H9 (cell line): Measurements from ENCODE around the gene AGR3. TPM values are rescaled to one million over a fixed set of nuclear protein-coding genes. Genes with fewer than 3 reads are reported as not detected.
A peak's percentile ranks its signal among the peaks of the same experiment; 100 is the strongest.

Experiments used
- DNase-seq: peaks from one replicate; pipeline ENCODE4 v3.0.0-alpha.2; 2017
- H2AFZ ChIP-seq: one replicate; pipeline ENCODE4 v1.6.1; 2013; ENCODE audit warnings: mild to moderate bottlenecking, low read length, control low read depth, moderate library complexity
- H2AK5ac ChIP-seq: 2 replicates; pipeline ENCODE4 v1.6.1; 2013; ENCODE audit warnings: low read length, control low read depth, mixed read lengths; ENCODE audit not compliant: insufficient read length
- H2BK120ac ChIP-seq: one replicate; pipeline ENCODE4 v1.6.1; 2013; ENCODE audit warnings: low read depth, mild to moderate bottlenecking, low read length, control low read depth, inconsistent platforms; ENCODE audit not compliant: poor library complexity, severe bottlenecking
- H2BK12ac ChIP-seq: 2 replicates; pipeline ENCODE4 v1.6.1; 2013; ENCODE audit warnings: low read length, control low read depth, mixed read lengths, low read depth; ENCODE audit not compliant: insufficient read length
- H2BK15ac ChIP-seq: 2 replicates; pipeline ENCODE4 v1.6.1; 2013; ENCODE audit warnings: low read depth, low read length, control low read depth
- H2BK20ac ChIP-seq: one replicate; pipeline ENCODE4 v1.6.1; 2013; ENCODE audit warnings: low read depth, mild to moderate bottlenecking, low read length, control low read depth, inconsistent platforms; ENCODE audit not compliant: poor library complexity, severe bottlenecking
- H2BK5ac ChIP-seq: 2 replicates; pipeline ENCODE4 v1.6.1; 2013; ENCODE audit warnings: low read length, control low read depth, mixed read lengths; ENCODE audit not compliant: insufficient read length
- H3K14ac ChIP-seq: 2 replicates; pipeline ENCODE4 v1.6.1; 2013; ENCODE audit warnings: low read length, control low read depth; ENCODE audit not compliant: insufficient read depth
- H3K18ac ChIP-seq: 2 replicates; pipeline ENCODE4 v1.6.1; 2013; ENCODE audit warnings: low read depth, mild to moderate bottlenecking, mixed read lengths, low read length, control low read depth; ENCODE audit not compliant: insufficient read length
- H3K23ac ChIP-seq: 2 replicates; pipeline ENCODE4 v1.6.1; 2013; ENCODE audit warnings: low read length, control low read depth, mixed read lengths, low read depth; ENCODE audit not compliant: insufficient read length
- H3K23me2 ChIP-seq: 2 replicates; pipeline ENCODE4 v1.6.1; 2013; ENCODE audit warnings: low read depth, mild to moderate bottlenecking, mixed read lengths, low read length, control low read depth; ENCODE audit not compliant: insufficient read length, poor library complexity, severe bottlenecking
- H3K27ac ChIP-seq: 2 replicates; pipeline ENCODE4 v1.5.1; 2013; ENCODE audit warnings: low read length, control low read depth, mixed read lengths, low read depth; ENCODE audit not compliant: insufficient read length
- H3K27me3 ChIP-seq: 2 replicates; pipeline ENCODE4 v1.6.1; 2013; ENCODE audit warnings: low read length, control low read depth, inconsistent platforms; ENCODE audit not compliant: insufficient read depth
- H3K4ac ChIP-seq: 2 replicates; pipeline ENCODE4 v1.6.1; 2013; ENCODE audit warnings: low read depth, mild to moderate bottlenecking, control low read depth, inconsistent platforms, low read length, moderate library complexity
- H3K4me1 ChIP-seq: 2 replicates; pipeline ENCODE4 v1.6.1; 2013; ENCODE audit warnings: low read length, control low read depth, inconsistent platforms; ENCODE audit not compliant: insufficient read depth
- H3K4me2 ChIP-seq: 2 replicates; pipeline ENCODE4 v1.6.1; 2013; ENCODE audit warnings: low read length, control low read depth, mixed read lengths; ENCODE audit not compliant: insufficient read length, insufficient read depth
- H3K56ac ChIP-seq: 2 replicates; pipeline ENCODE4 v1.6.1; 2013; ENCODE audit warnings: low read depth, mild to moderate bottlenecking, mixed read lengths, low read length, control low read depth; ENCODE audit not compliant: insufficient read length
- H3K79me1 ChIP-seq: 2 replicates; pipeline ENCODE4 v1.6.1; 2013; ENCODE audit warnings: low read depth, mild to moderate bottlenecking, moderate library complexity, low read length, control low read depth, inconsistent platforms; ENCODE audit not compliant: insufficient read depth, poor library complexity, severe bottlenecking
- H3K79me2 ChIP-seq: 2 replicates; pipeline ENCODE4 v1.6.1; 2013; ENCODE audit warnings: low read length, control low read depth, inconsistent platforms; ENCODE audit not compliant: insufficient read depth
- H3K9ac ChIP-seq: 2 replicates; pipeline ENCODE4 v1.6.1; 2013; ENCODE audit warnings: low read length, control low read depth, mixed read lengths; ENCODE audit not compliant: insufficient read length; ENCODE audit errors: extremely low read depth
- H3K9me3 ChIP-seq: one replicate; pipeline ENCODE4 v1.6.1; 2013; ENCODE audit warnings: low read depth, low read length, inconsistent platforms; ENCODE audit not compliant: control insufficient read depth
- H3T11ph ChIP-seq: one replicate; pipeline ENCODE4 v1.6.1; 2013; ENCODE audit warnings: mild to moderate bottlenecking, low read length, control low read depth, inconsistent platforms
- H4K20me1 ChIP-seq: one replicate; pipeline ENCODE4 v1.6.1; 2013; ENCODE audit not compliant: control insufficient read depth, insufficient read length, insufficient read depth
- H4K5ac ChIP-seq: 2 replicates; pipeline ENCODE4 v1.6.1; 2013; ENCODE audit warnings: low read depth, mild to moderate bottlenecking, mixed read lengths, low read length, control low read depth; ENCODE audit not compliant: insufficient read length
- H4K8ac ChIP-seq: replicated peaks from 2 replicates; pipeline ENCODE4 v1.6.1; 2013; ENCODE audit warnings: low read length, control low read depth, mixed read lengths, low read depth; ENCODE audit not compliant: insufficient read length
- H4K91ac ChIP-seq: 2 replicates; pipeline ENCODE4 v1.6.1; 2013; ENCODE audit warnings: low read depth, mild to moderate bottlenecking, moderate library complexity, mixed read lengths, low read length, control low read depth; ENCODE audit not compliant: insufficient read length
- H3K27ac Mint-ChIP-seq, 3 experiments: 2 replicates in 2 of 3; 3 replicates in 1 of 3; pipeline ENCODE4 v1.8.0; 2020 to 2021; ENCODE audit warnings: mixed read lengths in 3 of 3, mild to moderate bottlenecking in 1 of 3, moderate library complexity in 1 of 3
- H3K27me3 Mint-ChIP-seq: 2 replicates; pipeline ENCODE4 v1.8.0; 2021; ENCODE audit warnings: low read depth, mild to moderate bottlenecking, moderate library complexity, mixed read lengths
- H3K36me3 Mint-ChIP-seq, 3 experiments: 2 replicates in 2 of 3; 3 replicates in 1 of 3; pipeline ENCODE4 v1.8.0; 2020 to 2021; ENCODE audit warnings: low read depth in 3 of 3, mixed read lengths in 3 of 3; ENCODE audit not compliant: insufficient read depth in 1 of 3
- H3K4me1 Mint-ChIP-seq, 2 experiments: 2 replicates each; pipeline ENCODE4 v1.8.0; 2020; ENCODE audit warnings: mixed read lengths in 2 of 2
- H3K4me3 Mint-ChIP-seq, 2 experiments: 2 replicates in 1 of 2; 3 replicates in 1 of 2; pipeline ENCODE4 v1.8.0; 2020 to 2021; ENCODE audit warnings: mild to moderate bottlenecking in 2 of 2, mixed read lengths in 2 of 2, moderate library complexity in 1 of 2
- H3K9me3 Mint-ChIP-seq, 2 experiments: 2 replicates in 1 of 2; 3 replicates in 1 of 2; pipeline ENCODE4 v1.8.0; 2020; ENCODE audit warnings: mild to moderate bottlenecking in 2 of 2, mixed read lengths in 2 of 2, moderate library complexity in 1 of 2
- CTCF ChIP-seq: fragments of 200-600 bp; sonication (generic); conservative IDR thresholded peaks from 3 replicates; pipeline ENCODE4 v1.8.0; 2021; ENCODE audit warnings: antibody characterized with exemption, mild to moderate bottlenecking
- WGBS: extraction: QIAGEN DNeasy Blood & Tissue Kit; methylation state at CpG from one replicate; pipeline ENCODE4 v1.1.7; 2013; ENCODE audit warnings: missing lambda C conversion rate, low lambda C conversion rate, mixed read lengths; ENCODE audit not compliant: insufficient read length; ENCODE audit errors: extremely low coverage; 5-methylcytosine and 5-hydroxymethylcytosine counted together
- total RNA-seq: library from RNA; stranded (reverse); gene quantifications from 2 replicates; pipeline ENCODE4 v1.2.1, GENCODE V29; 2021

The AGR3 gene
- total RNA-seq, 1 experiment from 2014 or later: not detected

- H3K9me3 Mint-ChIP-seq: no peaks in the 10 kb centered on the region; a peak in 1 of 5 replicates
- Histone ChIP-seq H4K91ac (no peak overlapping the region), H3K4ac (no peak overlapping the region), H3K27ac (no peak overlapping the region), H3K79me1 (no peaks in the 10 kb centered on the region), H3K27me3 (no peaks in the 10 kb centered on the region), H2BK120ac (no peak overlapping the region), H2BK12ac (no peak overlapping the region), H3K9me3 (no peaks in the 10 kb centered on the region), H3K79me2 (no peaks in the 10 kb centered on the region), H3K14ac (no peak overlapping the region), H3K18ac (no peak overlapping the region), H4K20me1 (no peaks in the 10 kb centered on the region), H2BK20ac (no peak overlapping the region), H3K56ac (no peak overlapping the region), H3K9ac (no peak overlapping the region), H2BK15ac (no peak overlapping the region), H2BK5ac (no peak overlapping the region), H3K4me2 (peak overlapping the region; percentile 2), H4K8ac (no peak overlapping the region), H3T11ph (no peak overlapping the region), H2AFZ (peak overlapping the region; percentile 40), H3K23me2 (no peaks in the 10 kb centered on the region), H2AK5ac (no peak overlapping the region), H3K4me1 (peaks cover 5% of the 10 kb centered on the region; the same call in 1 of the 2 replicates), H3K23ac (no peak overlapping the region), H4K5ac (no peak overlapping the region)
- peak overlapping the region in 2 of 3 experiments; percentile 46 to 85; a peak in 5 of 7 replicates for H3K27ac Mint-ChIP-seq
- WGBS: no CpG with 5 or more reads among the region's 5 CpGs
- no peaks in the 10 kb centered on the region for H3K27me3 Mint-ChIP-seq
- H3K36me3 Mint-ChIP-seq: no peaks in the 10 kb centered on the region; a peak in 2 of 7 replicates
- H3K4me3 Mint-ChIP-seq: peak overlapping the region; percentile 7 to 28; a peak in 1 of 5 replicates
- no peak for TF ChIP-seq CTCF
- peaks cover 42 to 44% of the 10 kb centered on the region in 2 experiments for H3K4me1 Mint-ChIP-seq
- no peak for DNase-seq
Measured at GRCh38 chr7:16905300-16906044, 23.7 kb upstream of the AGR3 start.
